Right ventricle myocardium inferior (tissue), 1 donor: ENCODE data around the gene CCDC33. TPM values are rescaled to one million over a fixed set of nuclear protein-coding genes. Genes with fewer than 3 reads are reported as not detected.

Experiments
- ATAC-seq: fragments of 200-7000 bp; cut with Tn5 transposase; one replicate; pipeline ENCODE4 v1.9.1; 2020; ENCODE audit warnings: mild to moderate bottlenecking, moderate library complexity
- DNase-seq: peaks from one replicate; pipeline ENCODE4 v3.0.0; 2021; ENCODE audit errors: missing footprints
- intact Hi-C: fragments of 100-400 bp; cut with DNase I; formaldehyde crosslinking; loops from one replicate; pipeline ENCODE4 v1.11.0; 2022
- total RNA-seq: library from RNA; stranded (reverse); fragmentation: NEBNext Ultra II Directional; extraction: Animal tissue kit (Norgen Biotek cat#: 25700); gene quantifications from one replicate; pipeline ENCODE4 v1.2.1, GENCODE V29; 2021
- donor health status: DM: no; HTN: yes; CAD: no; lungs with severe emphysema.

The CCDC33 gene
- total RNA-seq, 1 donor from 2014 or later: not detected

DNA sequence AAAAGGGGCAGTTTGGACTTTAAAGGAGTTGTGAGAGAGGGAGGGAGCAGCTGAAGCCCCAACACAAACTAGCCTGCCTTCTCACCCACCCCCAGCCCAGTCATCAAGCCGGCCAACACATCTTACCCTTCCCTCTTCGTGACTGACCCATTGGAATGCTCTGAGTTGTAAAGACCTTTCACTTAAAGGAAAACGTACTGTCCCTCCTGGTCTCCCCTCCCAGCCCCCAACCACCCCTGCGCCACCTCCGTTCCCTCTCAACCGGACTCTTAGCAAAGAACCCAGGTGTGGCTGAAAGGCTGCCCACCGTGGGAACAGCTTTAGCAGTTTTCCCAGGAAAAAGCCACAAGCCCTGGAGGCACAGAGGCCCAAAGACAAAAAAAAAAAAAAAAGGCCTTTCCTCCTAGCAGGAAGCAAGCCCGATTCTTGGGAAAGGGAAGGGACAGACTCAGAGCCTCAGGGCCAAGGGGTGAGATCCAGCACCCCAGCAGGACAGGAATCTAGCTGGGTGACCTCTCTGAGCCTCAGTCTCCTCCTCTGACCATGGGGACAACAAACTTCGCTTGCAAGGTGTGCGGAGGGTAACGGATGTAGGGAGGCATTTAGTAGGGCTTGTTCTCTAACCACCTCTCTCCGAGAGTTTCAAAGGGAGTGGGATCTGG lies 128.9 kb downstream of the CCDC33 start:
- intact Hi-C loops: no loop called here
- ATAC-seq (no peak), DNase-seq (no peak)

DNA sequence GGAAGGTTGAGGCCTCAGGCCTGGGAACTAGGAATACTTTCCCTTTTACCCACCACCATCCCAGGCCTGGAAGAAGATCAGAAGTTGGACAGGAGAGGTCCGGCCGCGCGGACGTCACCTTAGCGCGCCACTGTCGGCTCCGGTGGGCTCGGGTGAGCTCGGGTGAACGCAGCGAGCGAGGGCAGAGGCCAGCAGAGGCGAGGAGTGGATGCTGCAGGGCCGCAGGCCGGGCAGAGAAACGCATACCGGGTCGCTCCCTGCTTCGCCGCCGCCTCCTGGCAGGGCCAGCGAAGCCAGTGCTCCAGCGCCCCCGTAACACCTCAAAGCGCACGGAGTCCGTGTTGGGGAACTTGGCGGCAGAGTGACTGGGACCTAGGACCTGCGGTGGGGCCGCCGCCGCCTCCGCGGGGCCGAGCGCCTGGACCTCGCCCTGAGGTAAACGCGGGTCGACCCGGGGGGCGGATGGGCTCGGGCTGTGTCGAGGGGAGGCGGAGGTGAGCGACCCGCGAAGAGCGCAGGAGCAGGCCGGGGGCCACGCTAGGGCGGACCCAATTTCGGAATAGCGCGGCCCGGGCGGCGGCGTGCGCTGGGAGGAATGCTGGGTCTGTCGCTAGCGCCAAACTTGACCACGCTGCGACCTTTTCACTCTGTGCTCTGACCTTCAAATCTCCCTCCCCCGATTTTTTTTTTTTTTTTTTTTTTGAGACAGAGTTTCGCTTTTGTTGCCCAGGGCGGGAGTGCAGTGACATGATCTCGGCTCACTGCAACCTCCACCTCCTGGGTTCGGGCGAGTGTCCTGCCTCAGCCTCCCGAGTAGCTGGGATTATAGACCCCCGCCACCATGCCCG lies 129.7 kb downstream of the CCDC33 start:
- DNase-seq (no peak), ATAC-seq (peak; percentile 90)
- intact Hi-C loops: no loop called here

DNA sequence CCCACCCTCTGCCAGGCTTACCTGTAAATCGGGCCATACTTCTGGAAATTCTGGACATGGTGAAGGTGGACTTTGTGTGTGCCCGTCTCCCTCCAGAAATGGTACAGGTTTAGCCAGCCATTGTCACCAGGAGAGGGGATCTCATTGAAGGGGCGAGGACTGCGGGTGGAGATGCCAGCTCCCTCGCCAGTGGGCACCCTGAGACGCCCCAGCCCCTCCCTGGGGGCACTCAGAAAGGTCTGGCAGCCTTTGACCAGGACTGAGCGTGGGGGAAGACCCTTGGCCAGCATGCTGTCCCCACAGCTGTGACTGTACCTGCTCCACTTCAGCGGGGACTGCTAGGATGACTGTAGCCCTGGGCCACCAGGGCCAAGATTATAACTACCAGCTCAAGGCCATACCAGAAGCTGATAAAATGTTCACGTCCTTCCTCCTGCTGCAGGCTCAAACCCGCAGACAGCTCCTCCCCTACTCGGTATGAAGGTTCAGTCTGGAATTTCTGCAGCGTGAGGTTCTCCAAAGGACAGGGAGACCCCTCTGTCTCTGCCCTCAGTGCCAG lies 131.2 kb downstream of the CCDC33 start, which contains the start of gene CYP11A1:
TSS of gene CYP11A1 (minus strand) at position 351 of the 559 bp plus-strand sequence. CDS start at position 290, 61 bp downstream.
- DNase-seq: no peak
- no peak for ATAC-seq
- intact Hi-C loops: no loop called here

DNA sequence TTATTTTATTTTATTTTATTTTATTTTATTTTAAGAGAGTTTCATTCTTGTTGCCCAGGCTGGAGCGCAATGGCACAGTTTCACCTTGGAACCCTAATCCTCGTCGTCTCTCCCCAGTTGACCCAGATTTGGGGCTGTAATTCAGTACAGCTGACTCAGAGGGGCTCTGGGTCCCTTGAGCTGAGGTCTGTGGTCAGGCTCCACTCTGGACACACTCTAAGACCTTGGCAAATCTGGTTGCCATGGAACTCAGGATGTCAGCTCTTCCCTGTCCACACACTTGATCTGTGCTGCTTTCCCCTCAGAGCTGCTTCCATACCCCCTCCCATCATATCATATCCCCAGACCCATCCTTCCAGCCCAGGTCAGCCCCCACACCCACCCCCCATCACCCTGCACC lies 132.0 kb downstream of the CCDC33 start:
- intact Hi-C loops: no loop called here
- DNase-seq: no peak
- ATAC-seq: no peak

DNA sequence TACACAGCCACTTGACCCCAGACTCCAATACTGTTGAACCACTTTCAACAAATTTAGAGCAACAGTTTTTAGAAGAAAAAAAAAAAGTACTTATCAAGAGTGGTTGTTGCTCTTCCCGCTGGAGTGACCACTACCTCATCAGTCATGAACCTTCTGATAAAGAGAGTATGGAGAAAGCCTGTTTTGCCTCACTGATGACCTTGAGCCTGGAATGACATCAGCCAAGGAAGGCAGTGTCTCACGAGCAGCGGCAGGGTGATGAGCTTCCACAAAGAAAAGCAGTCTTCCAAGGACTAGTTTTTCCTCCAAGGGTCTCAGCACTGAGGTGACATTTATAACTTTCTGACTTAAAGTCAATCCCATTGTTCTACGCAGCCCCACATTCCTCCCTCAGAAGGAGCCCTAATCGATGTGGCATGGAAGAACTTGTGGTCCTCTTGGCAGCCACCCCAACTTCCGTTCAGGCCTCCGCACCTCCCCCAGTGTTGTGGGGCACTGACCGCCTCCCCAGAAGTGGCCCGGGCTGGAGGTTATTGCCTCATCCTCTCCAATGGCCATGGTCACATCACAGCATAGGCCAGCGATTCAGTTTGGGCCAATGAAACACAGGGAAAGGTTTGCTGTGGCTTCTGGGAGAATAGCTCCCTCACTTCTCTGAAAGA lies 133.1 kb downstream of the CCDC33 start:
- ATAC-seq (no peak), DNase-seq (no peak)
- intact Hi-C loops: no loop called here

- intact Hi-C loops: no loop called here
- DNase-seq (no peak), ATAC-seq (no peak)
Measured at GRCh38 chr15:74369756-74370155, 133.6 kb downstream of the CCDC33 start.

GRCh38 chr15:74370471-74370870 lies 134.3 kb downstream of the CCDC33 start:
- ATAC-seq: no peak
- no peak for DNase-seq
- intact Hi-C loops: no loop called here

- ATAC-seq (no peak), DNase-seq (no peak)
- intact Hi-C loops: loop anchor here (2.0 kb wide), 3 partner anchors 118 to 396 kb away; no protein-coding TSS in a partner anchor
Measured at GRCh38 chr15:74373056-74373650, 137.0 kb downstream of the CCDC33 start.

DNA sequence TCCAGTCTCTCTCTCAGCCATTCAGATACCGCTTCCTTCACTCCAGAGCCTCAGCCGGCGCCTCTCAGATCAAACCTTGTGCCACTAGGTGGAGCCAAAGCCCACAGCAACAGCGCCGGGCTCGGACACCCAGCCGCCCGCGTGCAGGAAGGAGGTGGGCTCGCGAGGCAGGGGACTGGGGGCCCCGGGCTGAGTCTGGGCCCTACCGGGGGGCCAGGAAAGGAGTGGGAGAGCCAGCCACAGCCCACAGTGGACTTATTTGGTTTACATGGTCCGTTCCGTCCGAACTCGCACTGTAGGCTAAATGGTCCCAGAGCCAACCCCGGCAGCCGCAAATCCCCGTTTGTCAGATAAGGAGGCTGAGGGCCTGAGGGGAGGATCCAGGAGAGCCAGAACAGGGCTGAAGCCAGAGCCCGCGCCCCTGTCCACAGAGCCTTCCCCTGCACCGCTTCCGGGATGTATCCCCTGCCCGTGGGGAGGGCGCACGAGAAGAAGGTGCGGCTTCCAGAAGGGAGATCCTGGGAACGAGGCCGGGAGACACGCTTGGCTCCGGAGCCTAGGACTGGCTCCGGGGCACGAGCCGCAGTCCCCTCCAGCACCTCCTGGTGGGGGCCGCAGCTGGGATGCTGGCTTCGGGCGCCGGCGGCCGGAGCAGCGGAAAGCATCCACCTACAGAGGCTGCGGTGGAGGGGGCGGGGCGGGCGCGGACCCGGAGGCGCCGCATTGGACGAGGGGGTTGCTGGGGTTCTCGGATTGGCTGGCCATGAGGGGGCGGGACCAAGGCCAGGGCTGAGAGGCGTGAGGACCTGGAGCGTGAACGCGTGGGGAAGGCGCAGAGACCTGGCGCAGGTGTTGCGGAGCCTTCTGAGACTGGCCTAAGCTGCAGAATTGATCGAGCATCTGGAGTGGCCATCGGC lies 137.9 kb downstream of the CCDC33 start:
- peak; percentile 98 for ATAC-seq

DNA sequence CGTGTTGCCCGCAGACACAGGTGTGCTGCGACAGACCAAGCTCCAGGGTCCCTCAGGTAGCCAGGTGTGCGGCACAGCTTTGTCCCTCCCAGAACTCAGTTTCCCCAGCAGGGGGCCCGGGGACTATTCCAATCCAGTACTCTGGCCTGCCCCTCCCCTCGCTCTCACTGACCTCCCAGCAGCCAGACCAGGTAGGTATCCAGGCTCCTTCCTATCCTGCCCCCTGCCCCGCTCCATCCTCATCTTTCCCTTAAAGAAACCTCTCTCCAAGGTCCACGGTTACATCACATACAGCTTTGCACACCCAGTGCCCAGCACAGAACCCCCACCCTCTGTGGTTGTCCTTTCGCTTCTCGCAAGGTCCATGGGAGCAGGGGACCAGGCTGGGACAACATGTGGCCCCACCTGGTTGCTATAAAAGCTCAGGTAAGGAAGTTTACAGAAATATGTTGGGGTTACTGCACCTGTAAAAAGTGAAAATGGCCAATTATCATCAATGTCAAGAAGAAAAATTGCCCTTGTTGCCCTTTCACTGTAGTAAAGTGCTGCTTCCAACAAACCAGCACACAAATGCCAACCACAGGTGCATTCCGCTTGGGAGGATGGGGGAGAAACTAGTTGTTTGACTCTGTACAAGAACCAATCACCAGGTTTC lies 138.6 kb downstream of the CCDC33 start:
- no peak for ATAC-seq
- intact Hi-C loops: no loop called here
- no peak for DNase-seq

More for the DNA sequence above, 137.9 kb downstream of the CCDC33 start:
- intact Hi-C loops: loop anchor here (2.0 kb wide), 3 partner anchors 117 to 395 kb away; no protein-coding TSS in a partner anchor
- peak; percentile 96 for DNase-seq

- intact Hi-C loops: no loop called here
- ATAC-seq: peak; percentile 54
Measured at GRCh38 chr15:74375303-74375693, 139.2 kb downstream of the CCDC33 start.

DNA sequence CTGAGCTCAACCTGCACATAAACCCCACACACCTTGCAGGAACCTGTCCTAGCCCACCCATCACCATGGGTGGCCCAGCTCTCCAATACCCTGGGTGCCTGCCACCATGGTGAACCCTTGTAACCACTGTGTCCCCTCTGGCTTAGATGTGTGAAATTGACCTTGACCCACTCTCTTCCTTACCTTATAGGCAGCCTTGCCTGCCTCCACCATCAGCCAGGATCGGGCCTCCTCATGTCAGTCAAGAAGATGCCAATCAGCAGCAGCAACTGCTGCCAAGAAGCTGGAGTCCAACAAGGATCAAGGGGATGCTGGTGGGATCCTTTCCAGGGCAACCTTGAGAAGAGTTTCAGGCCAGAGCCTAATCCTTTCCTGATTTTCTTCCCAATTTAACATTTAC lies 140.1 kb downstream of the CCDC33 start:
- ATAC-seq (no peak), DNase-seq (no peak)
- intact Hi-C loops: no loop called here

More at GRCh38 chr15:74375303-74375693, 139.2 kb downstream of the CCDC33 start:
- peak; percentile 85 for DNase-seq

DNA sequence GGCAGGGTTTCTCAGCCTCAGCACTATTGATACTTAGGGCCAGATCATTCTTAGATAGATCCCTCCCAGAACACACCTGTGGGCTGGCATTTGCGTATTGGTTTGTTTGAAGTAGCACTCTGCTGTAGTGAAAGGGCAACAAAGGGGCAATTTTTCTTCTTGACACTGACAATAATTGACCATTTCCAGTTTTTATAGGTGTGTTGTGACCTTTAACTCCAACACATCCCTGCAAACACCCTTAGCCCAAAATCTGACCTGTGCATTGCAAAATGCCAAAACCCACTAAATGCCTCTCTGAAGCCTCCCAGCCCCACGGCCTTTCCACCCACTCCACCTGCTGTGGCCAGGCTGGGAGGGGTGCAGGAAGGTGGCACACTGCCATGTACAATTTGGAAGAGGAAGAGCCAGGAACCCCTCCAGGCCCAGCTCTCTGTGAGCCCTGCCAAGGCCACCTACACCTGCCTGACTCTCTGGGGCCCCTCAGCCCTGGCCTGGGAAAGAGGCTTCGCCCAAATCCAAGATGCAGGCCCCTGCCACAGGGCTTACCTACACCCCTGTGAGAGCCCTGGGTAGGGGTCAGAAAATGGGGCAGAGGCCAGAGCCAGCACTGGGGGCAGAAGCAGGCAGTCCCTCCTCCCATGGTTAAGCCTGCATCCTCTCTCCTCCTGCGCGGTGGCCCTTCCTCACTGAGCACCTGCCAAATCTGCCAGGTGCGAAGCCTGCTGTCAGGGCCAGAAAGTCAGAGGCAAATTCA lies 140.9 kb downstream of the CCDC33 start:
- intact Hi-C loops: no loop called here
- no peak for DNase-seq

GRCh38 chr15:74377831-74378766 lies 142.0 kb downstream of the CCDC33 start:
- no peak for DNase-seq
- ATAC-seq: no peak
- intact Hi-C loops: no loop called here

More for the DNA sequence above, 140.9 kb downstream of the CCDC33 start:
- no peak for ATAC-seq

DNA sequence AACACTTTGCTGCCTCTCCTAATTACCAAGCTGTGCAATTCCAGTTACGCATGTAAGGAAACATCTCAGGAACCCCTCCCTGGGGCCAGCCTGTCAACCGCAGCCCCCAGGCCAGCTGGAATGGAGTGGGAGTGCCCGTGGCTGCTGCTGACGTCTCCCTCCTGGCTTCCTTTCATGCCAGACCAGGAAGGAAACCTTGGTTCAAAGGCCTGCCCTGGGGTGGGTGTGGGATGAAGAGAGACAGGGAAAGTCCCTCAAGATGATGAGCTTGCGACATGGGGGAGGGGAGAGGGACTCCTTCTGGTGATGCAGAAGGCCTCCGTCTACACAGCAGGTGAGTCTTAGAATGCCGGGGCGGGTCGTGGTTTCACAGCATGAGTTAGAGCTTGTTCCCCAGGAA lies 142.7 kb downstream of the CCDC33 start:
- intact Hi-C loops: no loop called here
- ATAC-seq: no peak
- no peak for DNase-seq
